Subcutaneous abdominal adipose tissue (tissue), 5 donors: ENCODE data around the gene NDST4.

Source experiments
- H3K27ac ChIP-seq: one replicate; pipeline ENCODE4 v1.7.0; 2013; ENCODE audit warnings: low read depth, mild to moderate bottlenecking, inconsistent platforms, low read length, moderate library complexity
- H3K27me3 ChIP-seq, 5 donors: one replicate each; pipeline ENCODE4 v1.7.0; 2013; ENCODE audit warnings: low read length in 5 of 5, inconsistent platforms in 1 of 5; ENCODE audit not compliant: control insufficient read depth in 5 of 5, insufficient read depth in 4 of 5
- H3K36me3 ChIP-seq, 5 donors: one replicate each; pipeline ENCODE4 v1.7.0; 2013; ENCODE audit warnings: low read length in 5 of 5; ENCODE audit not compliant: control insufficient read depth in 5 of 5, insufficient read depth in 5 of 5
- H3K4me1 ChIP-seq, 5 donors: one replicate each; pipeline ENCODE4 v1.7.0; 2013; ENCODE audit warnings: low read length in 5 of 5, mild to moderate bottlenecking in 3 of 5, moderate library complexity in 1 of 5; ENCODE audit not compliant: control insufficient read depth in 5 of 5, insufficient read depth in 5 of 5
- H3K4me3 ChIP-seq, 5 donors: one replicate each; pipeline ENCODE4 v1.7.0; 2013; ENCODE audit warnings: low read length in 5 of 5, low read depth in 1 of 5
- H3K9ac ChIP-seq, 5 donors: one replicate each; pipeline ENCODE4 v1.7.0; 2013; ENCODE audit warnings: low read length in 5 of 5, mild to moderate bottlenecking in 4 of 5, moderate library complexity in 3 of 5
- H3K9me3 ChIP-seq, 5 donors: one replicate each; pipeline ENCODE4 v1.7.0; 2013; ENCODE audit warnings: low read length in 5 of 5; ENCODE audit not compliant: control insufficient read depth in 5 of 5
- donor health status: healthy.
- donor health status: healthy.
- donor health status: healthy.
- donor health status: healthy.
- donor health status: healthy.

Gene NDST4

GRCh38 chr4:115058533-115058932, 54.9 kb downstream of the NDST4 start:
- H3K36me3 ChIP-seq, result no peaks in the 10 kb centered on the region
- H3K4me3 ChIP-seq, result no peak overlapping the region
- no peaks in the 10 kb centered on the region for H3K4me1 ChIP-seq
- H3K9me3 ChIP-seq, result no peaks in the 10 kb centered on the region
- H3K27ac ChIP-seq, result no peak overlapping the region
- no peaks in the 10 kb centered on the region for H3K27me3 ChIP-seq
- no peak overlapping the region for H3K9ac ChIP-seq

DNA sequence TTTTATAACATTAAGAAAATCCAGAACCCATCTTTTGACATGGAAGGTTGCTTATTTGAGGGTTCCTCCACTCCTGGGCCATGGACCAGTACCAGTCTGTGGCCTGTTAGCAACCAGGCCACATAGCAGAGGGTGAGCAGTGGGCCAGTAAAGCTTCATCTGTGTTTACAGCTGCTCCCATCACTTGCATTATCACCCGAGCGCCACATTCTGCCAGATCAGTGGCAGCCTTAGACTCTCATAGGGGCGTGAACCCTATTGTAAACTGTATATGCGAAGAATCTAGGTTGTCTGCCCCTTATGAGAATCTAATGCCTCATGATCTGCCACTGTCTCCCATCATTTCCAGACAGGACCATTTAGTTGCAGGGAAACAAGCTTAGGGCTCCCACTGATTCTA, 58.6 kb downstream of the NDST4 start:
- no peak overlapping the region for H3K9ac ChIP-seq
- H3K27ac ChIP-seq, result no peak overlapping the region
- H3K9me3 ChIP-seq, result no peaks in the 10 kb centered on the region
- H3K27me3 ChIP-seq, result no peaks in the 10 kb centered on the region
- H3K4me1 ChIP-seq, result no peaks in the 10 kb centered on the region
- no peak overlapping the region for H3K4me3 ChIP-seq
- no peaks in the 10 kb centered on the region for H3K36me3 ChIP-seq

DNA sequence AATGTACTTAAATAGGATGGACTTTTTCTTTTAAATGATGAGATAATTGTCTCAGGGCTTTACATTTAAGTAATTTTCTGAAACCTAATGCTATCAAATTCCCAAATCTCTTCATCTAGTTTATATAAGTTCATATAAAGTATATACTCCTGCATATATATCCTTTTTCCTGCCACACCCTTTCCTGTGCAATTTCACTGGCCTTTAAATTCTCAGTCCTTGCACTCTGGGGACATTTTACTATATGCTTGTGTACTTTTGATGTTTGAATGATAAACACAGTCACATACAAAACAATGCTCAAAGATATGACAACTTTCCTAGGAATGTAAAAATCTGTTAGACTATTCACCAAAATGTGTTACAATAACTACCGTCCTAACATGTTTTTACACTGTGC, 60.1 kb downstream of the NDST4 start:
- no peak overlapping the region for H3K27ac ChIP-seq
- H3K4me1 ChIP-seq, result no peaks in the 10 kb centered on the region
- H3K27me3 ChIP-seq, result no peaks in the 10 kb centered on the region
- no peak overlapping the region for H3K4me3 ChIP-seq
- H3K9me3 ChIP-seq, result no peaks in the 10 kb centered on the region
- no peak overlapping the region for H3K9ac ChIP-seq
- no peaks in the 10 kb centered on the region for H3K36me3 ChIP-seq

DNA sequence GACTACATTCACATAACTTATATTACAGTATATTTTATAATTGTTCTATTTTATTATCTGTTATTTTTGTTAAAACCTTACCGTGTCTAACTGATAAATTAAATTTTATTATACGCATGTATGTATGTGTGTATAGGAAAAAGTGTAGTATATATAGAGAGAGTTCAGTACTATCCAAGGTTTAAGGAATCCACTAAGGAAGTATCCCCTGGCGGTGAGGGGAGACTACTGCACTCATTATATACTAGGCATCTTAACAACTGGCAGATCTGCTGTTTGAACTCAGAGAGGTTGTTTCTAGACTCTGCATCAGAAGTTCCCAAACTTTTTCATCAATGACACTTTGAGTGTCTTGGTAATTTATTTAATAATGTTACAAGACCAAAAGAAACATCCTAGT, 70.9 kb downstream of the NDST4 start:
- Histone ChIP-seq H3K4me3 (no peak overlapping the region), H3K9me3 (no peaks in the 10 kb centered on the region), H3K4me1 (no peaks in the 10 kb centered on the region), H3K27ac (no peak overlapping the region), H3K9ac (no peak overlapping the region), H3K36me3 (no peaks in the 10 kb centered on the region), H3K27me3 (no peaks in the 10 kb centered on the region)

GRCh38 chr4:115030281-115030680, 83.1 kb downstream of the NDST4 start:
- Histone ChIP-seq H3K4me3 (no peak overlapping the region), H3K27ac (no peak overlapping the region), H3K9me3 (no peaks in the 10 kb centered on the region), H3K4me1 (no peaks in the 10 kb centered on the region), H3K36me3 (no peaks in the 10 kb centered on the region), H3K27me3 (no peaks in the 10 kb centered on the region), H3K9ac (no peak overlapping the region)

GRCh38 chr4:115028682-115029410, 84.6 kb downstream of the NDST4 start:
- no peaks in the 10 kb centered on the region for H3K27me3 ChIP-seq
- no peak overlapping the region for H3K4me3 ChIP-seq
- H3K36me3 ChIP-seq, result no peaks in the 10 kb centered on the region
- H3K9ac ChIP-seq, result no peak overlapping the region
- H3K4me1 ChIP-seq, result no peaks in the 10 kb centered on the region
- no peak overlapping the region for H3K27ac ChIP-seq
- H3K9me3 ChIP-seq, result peaks cover 0 to under 1% (median 0%) of the 10 kb centered on the region in 5 donors

GRCh38 chr4:114999880-115000279, 113.5 kb downstream of the NDST4 start:
- no peak overlapping the region for H3K4me3 ChIP-seq
- H3K4me1 ChIP-seq, result no peaks in the 10 kb centered on the region
- H3K36me3 ChIP-seq, result no peaks in the 10 kb centered on the region
- no peak overlapping the region for H3K9ac ChIP-seq
- no peak overlapping the region for H3K27ac ChIP-seq
- H3K27me3 ChIP-seq, result no peaks in the 10 kb centered on the region
- H3K9me3 ChIP-seq, result no peaks in the 10 kb centered on the region

DNA sequence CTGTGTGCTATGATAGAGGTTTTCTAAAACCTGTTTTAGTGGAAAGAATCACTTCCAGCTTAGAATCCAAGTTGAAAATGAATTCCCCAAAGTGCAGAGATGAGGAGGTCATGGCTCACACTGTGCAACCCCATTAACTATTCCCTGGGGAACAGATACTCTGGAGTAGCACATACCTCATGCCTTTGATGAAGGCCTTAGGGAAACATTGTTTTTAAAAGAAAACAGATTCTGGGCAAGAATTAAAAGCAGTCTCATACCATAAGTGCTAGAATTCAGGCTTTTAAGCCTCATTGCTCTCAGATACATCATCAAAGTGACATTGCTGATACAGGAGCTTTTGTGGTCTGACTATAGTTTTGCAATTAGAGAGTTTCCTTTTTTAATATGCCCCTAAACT, 115.1 kb downstream of the NDST4 start:
- Histone ChIP-seq H3K36me3 (no peaks in the 10 kb centered on the region), H3K9ac (no peak overlapping the region), H3K27ac (no peak overlapping the region), H3K4me1 (no peaks in the 10 kb centered on the region), H3K27me3 (no peaks in the 10 kb centered on the region), H3K9me3 (no peaks in the 10 kb centered on the region), H3K4me3 (no peak overlapping the region)

- Histone ChIP-seq H3K4me1 (no peaks in the 10 kb centered on the region), H3K36me3 (no peaks in the 10 kb centered on the region), H3K27ac (no peak overlapping the region), H3K9ac (no peak overlapping the region), H3K4me3 (no peak overlapping the region), H3K9me3 (no peaks in the 10 kb centered on the region), H3K27me3 (no peaks in the 10 kb centered on the region)
These were observed 115.7 kb downstream of the NDST4 start for GRCh38 chr4:114997576-114998247.

DNA sequence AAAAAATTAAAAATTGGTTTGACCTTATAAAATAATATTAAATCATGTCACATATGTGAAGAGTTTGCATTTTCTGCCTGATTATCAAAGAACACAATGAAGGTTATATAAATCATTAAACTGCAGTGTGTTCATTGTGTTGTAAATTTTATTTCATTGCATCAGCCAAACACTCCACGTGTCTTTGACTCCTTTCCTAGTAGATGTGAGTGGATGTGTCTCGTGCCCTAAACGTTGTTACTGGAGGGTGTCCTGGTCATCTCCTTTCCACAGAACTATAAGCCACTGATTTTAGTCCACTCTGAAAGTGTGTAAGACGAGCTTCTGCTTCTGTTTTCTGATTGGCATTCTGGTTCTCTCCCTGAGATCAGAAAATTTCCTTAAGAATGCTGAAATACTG, 127.3 kb downstream of the NDST4 start:
- Histone ChIP-seq H3K9me3 (no peaks in the 10 kb centered on the region), H3K27ac (no peak overlapping the region), H3K9ac (no peak overlapping the region), H3K27me3 (no peaks in the 10 kb centered on the region), H3K4me3 (no peak overlapping the region), H3K36me3 (no peaks in the 10 kb centered on the region), H3K4me1 (no peaks in the 10 kb centered on the region)
